Measurements from ENCODE around the gene HSD3B2. TPM values are rescaled to one million over a fixed set of nuclear protein-coding genes. Genes with fewer than 3 reads are reported as not detected.

HSD3B2 gene
- total RNA-seq, 1 donor from 2014 or later: not detected

- no peaks in the 10 kb centered on the region for H3K36me3 ChIP-seq (ENCODE audit: control insufficient read depth, insufficient read depth, low read length)
- no peaks in the 10 kb centered on the region for H3K27me3 ChIP-seq (ENCODE audit: control insufficient read depth, insufficient read depth, low read length)
- no peak for DNase-seq (ENCODE audit: low read depth)
- H3K4me3 ChIP-seq (ENCODE audit: low read depth, low read length): no peak overlapping the region
- no peak for TF ChIP-seq CTCF (IDR thresholded peaks at IDR 0.05; ENCODE audit: insufficient read depth, low read length, poor library complexity, severe bottlenecking)
These were observed 10.2 kb upstream of the HSD3B2 start for GRCh38 chr1:119404736-119405135.

GRCh38 chr1:119409731-119410130, 5.2 kb upstream of the HSD3B2 start:
- DNase-seq (ENCODE audit: low read depth): no peak
- no peak overlapping the region for H3K4me3 ChIP-seq (ENCODE audit: low read depth, low read length)
- no peaks in the 10 kb centered on the region for H3K36me3 ChIP-seq (ENCODE audit: control insufficient read depth, insufficient read depth, low read length)
- H3K27me3 ChIP-seq (ENCODE audit: control insufficient read depth, insufficient read depth, low read length): no peaks in the 10 kb centered on the region
- TF ChIP-seq CTCF (IDR thresholded peaks at IDR 0.05; ENCODE audit: insufficient read depth, low read length, poor library complexity, severe bottlenecking): no peak

GRCh38 chr1:119410961-119411360, 4.0 kb upstream of the HSD3B2 start:
- H3K27me3 ChIP-seq (ENCODE audit: control insufficient read depth, insufficient read depth, low read length): no peaks in the 10 kb centered on the region
- no peak for DNase-seq (ENCODE audit: low read depth)
- no peak overlapping the region for H3K4me3 ChIP-seq (ENCODE audit: low read depth, low read length)
- H3K36me3 ChIP-seq (ENCODE audit: control insufficient read depth, insufficient read depth, low read length): no peaks in the 10 kb centered on the region
- no peak for TF ChIP-seq CTCF (IDR thresholded peaks at IDR 0.05; ENCODE audit: insufficient read depth, low read length, poor library complexity, severe bottlenecking)

- no peak for DNase-seq (ENCODE audit: low read depth)
- Histone ChIP-seq H3K4me3 (ENCODE audit: low read depth, low read length) (no peak overlapping the region), H3K27me3 (ENCODE audit: control insufficient read depth, insufficient read depth, low read length) (no peaks in the 10 kb centered on the region), H3K36me3 (ENCODE audit: control insufficient read depth, insufficient read depth, low read length) (no peaks in the 10 kb centered on the region)
- no peak for TF ChIP-seq CTCF (IDR thresholded peaks at IDR 0.05; ENCODE audit: insufficient read depth, low read length, poor library complexity, severe bottlenecking)
These were observed 1.2 kb downstream of the HSD3B2 start for GRCh38 chr1:119416006-119416640.

- Histone ChIP-seq H3K36me3 (ENCODE audit: control insufficient read depth, insufficient read depth, low read length) (no peaks in the 10 kb centered on the region), H3K27me3 (ENCODE audit: control insufficient read depth, insufficient read depth, low read length) (no peaks in the 10 kb centered on the region), H3K4me3 (ENCODE audit: low read depth, low read length) (no peak overlapping the region)
- no peak for TF ChIP-seq CTCF (IDR thresholded peaks at IDR 0.05; ENCODE audit: insufficient read depth, low read length, poor library complexity, severe bottlenecking)
- DNase-seq (ENCODE audit: low read depth): no peak
These were observed 4.2 kb downstream of the HSD3B2 start for GRCh38 chr1:119419109-119419508.

- Histone ChIP-seq H3K4me3 (ENCODE audit: low read depth, low read length) (no peak overlapping the region), H3K27me3 (ENCODE audit: control insufficient read depth, insufficient read depth, low read length) (no peaks in the 10 kb centered on the region), H3K36me3 (ENCODE audit: control insufficient read depth, insufficient read depth, low read length) (no peaks in the 10 kb centered on the region)
- no peak for TF ChIP-seq CTCF (IDR thresholded peaks at IDR 0.05; ENCODE audit: insufficient read depth, low read length, poor library complexity, severe bottlenecking)
- DNase-seq (ENCODE audit: low read depth): no peak
These were observed 5.7 kb downstream of the HSD3B2 start for GRCh38 chr1:119420638-119421037.

All from kidney epithelial cell (primary cell).